Mesendoderm (in vitro differentiated cells): ENCODE results near the gene ZBTB46.

Experiments used
- DNase-seq: peaks from one replicate; pipeline ENCODE4 v3.0.0; 2013
- H2AK5ac ChIP-seq: 2 replicates; pipeline ENCODE4 v1.6.1; 2013; ENCODE audit warnings: low read length, inconsistent platforms
- H2BK120ac ChIP-seq: 2 replicates; pipeline ENCODE4 v1.6.1; 2013; ENCODE audit warnings: low read depth, mild to moderate bottlenecking, low read length, moderate library complexity, mixed read lengths
- H2BK15ac ChIP-seq: replicated peaks from 2 replicates; pipeline ENCODE4 v1.6.1; 2013; ENCODE audit warnings: low read depth, mild to moderate bottlenecking, moderate library complexity
- H2BK5ac ChIP-seq: 2 replicates; pipeline ENCODE4 v1.6.1; 2013; ENCODE audit warnings: low read length, inconsistent platforms
- H3K18ac ChIP-seq: 2 replicates; pipeline ENCODE4 v1.6.1; 2013; ENCODE audit warnings: mild to moderate bottlenecking, low read length, mixed read lengths
- H3K23ac ChIP-seq: one replicate; pipeline ENCODE4 v1.6.1; 2013; ENCODE audit warnings: low read length
- H3K27ac ChIP-seq: 2 replicates; pipeline ENCODE4 v1.5.1; 2013; ENCODE audit warnings: low read depth, mild to moderate bottlenecking, inconsistent platforms, low read length, moderate library complexity
- H3K27me3 ChIP-seq: 2 replicates; pipeline ENCODE4 v1.6.1; 2013; ENCODE audit warnings: low read length, control low read depth, mild to moderate bottlenecking, inconsistent platforms; ENCODE audit not compliant: insufficient read depth, poor library complexity
- H3K36me3 ChIP-seq: 2 replicates; pipeline ENCODE4 v1.6.1; 2013; ENCODE audit warnings: low read length, inconsistent platforms; ENCODE audit not compliant: control insufficient read depth, insufficient read depth
- H3K4ac ChIP-seq: one replicate; pipeline ENCODE4 v1.6.1; 2013; ENCODE audit warnings: low read depth, mild to moderate bottlenecking, low read length, moderate library complexity
- H3K4me1 ChIP-seq: 2 replicates; pipeline ENCODE4 v1.6.1; 2013; ENCODE audit warnings: low read depth, low read length, inconsistent platforms; ENCODE audit not compliant: control insufficient read depth
- H3K4me2 ChIP-seq: 2 replicates; pipeline ENCODE4 v1.6.1; 2013; ENCODE audit warnings: low read length
- H3K4me3 ChIP-seq: 2 replicates; pipeline ENCODE4 v1.5.1; 2013; ENCODE audit warnings: mild to moderate bottlenecking, low read length
- H3K56ac ChIP-seq: one replicate; pipeline ENCODE4 v1.6.1; 2013; ENCODE audit warnings: low read length
- H3K79me1 ChIP-seq: 2 replicates; pipeline ENCODE4 v1.6.1; 2013; ENCODE audit warnings: low read length, inconsistent platforms
- H3K79me2 ChIP-seq: 2 replicates; pipeline ENCODE4 v1.6.1; 2013; ENCODE audit warnings: mild to moderate bottlenecking, low read length; ENCODE audit not compliant: control insufficient read depth, insufficient read depth
- H3K9ac ChIP-seq: 2 replicates; pipeline ENCODE4 v1.6.1; 2013; ENCODE audit warnings: low read length, inconsistent platforms
- H4K5ac ChIP-seq: one replicate; pipeline ENCODE4 v1.6.1; 2013; ENCODE audit warnings: low read length
- H4K8ac ChIP-seq: one replicate; pipeline ENCODE4 v1.6.1; 2013; ENCODE audit warnings: low read depth, mild to moderate bottlenecking, control low read depth, low read length, moderate library complexity
- WGBS: extraction: QIAGEN DNeasy Blood & Tissue Kit; methylation state at CpG from one replicate; pipeline ENCODE4 v1.1.7; 2013; ENCODE audit warnings: low lambda C conversion rate, missing lambda C conversion rate; ENCODE audit not compliant: insufficient coverage; ENCODE audit errors: extremely low coverage; 5-methylcytosine and 5-hydroxymethylcytosine counted together

The ZBTB46 gene

GRCh38 chr20:63831646-63831992, 555 bp upstream of the ZBTB46 start:
- H4K5ac ChIP-seq: no peak overlapping the region
- no peak overlapping the region for H2BK15ac ChIP-seq
- H3K18ac ChIP-seq: peak overlapping the region; percentile 70
- H3K4me2 ChIP-seq: peak overlapping the region; percentile 84
- peaks cover 23% of the 10 kb centered on the region for H3K79me2 ChIP-seq
- peak overlapping the region; percentile 43 for H3K4ac ChIP-seq
- no peak overlapping the region for H3K23ac ChIP-seq
- no peak for DNase-seq
- peaks cover 9% of the 10 kb centered on the region for H3K4me1 ChIP-seq
- peak overlapping the region; percentile 68 for H3K9ac ChIP-seq
- peak overlapping the region; percentile 44 for H3K4me3 ChIP-seq
- no peaks in the 10 kb centered on the region for H3K27me3 ChIP-seq
- H2BK120ac ChIP-seq: no peak overlapping the region
- peaks cover 12% of the 10 kb centered on the region for H3K79me1 ChIP-seq
- no peak overlapping the region for H4K8ac ChIP-seq
- no CpG with 5 or more reads among the region's 55 CpGs for WGBS
- H2BK5ac ChIP-seq: no peak overlapping the region
- H3K27ac ChIP-seq: no peak overlapping the region
- H3K56ac ChIP-seq: peak overlapping the region; percentile 74
- no peaks in the 10 kb centered on the region for H3K36me3 ChIP-seq
- H2AK5ac ChIP-seq: no peak overlapping the region

GRCh38 chr20:63829945-63830835, 874 bp downstream of the ZBTB46 start:
- no peak overlapping the region for H4K5ac ChIP-seq
- peak overlapping the region; percentile 49 for H3K4me3 ChIP-seq
- H4K8ac ChIP-seq: no peak overlapping the region
- H3K79me1 ChIP-seq: peaks cover 14% of the 10 kb centered on the region
- no peak overlapping the region for H3K23ac ChIP-seq
- whole genome bisulfite sequencing: no CpG with 5 or more reads among the region's 99 CpGs
- H3K56ac ChIP-seq: peak overlapping the region; percentile 61
- H3K27me3 ChIP-seq: no peaks in the 10 kb centered on the region
- no peak overlapping the region for H3K27ac ChIP-seq
- no peaks in the 10 kb centered on the region for H3K36me3 ChIP-seq
- no peak overlapping the region for H2AK5ac ChIP-seq
- peak overlapping the region; percentile 39 for H2BK120ac ChIP-seq
- DNase-seq: peak; percentile 61
- H2BK5ac ChIP-seq: no peak overlapping the region
- H3K4me2 ChIP-seq: peak overlapping the region; percentile 59
- peak overlapping the region; percentile 60 for H3K9ac ChIP-seq
- peak overlapping the region; percentile 51 for H3K18ac ChIP-seq
- peak overlapping the region; percentile 8 for H3K4ac ChIP-seq
- H3K4me1 ChIP-seq: peaks cover 6% of the 10 kb centered on the region
- H3K79me2 ChIP-seq: peaks cover 30% of the 10 kb centered on the region
- no peak overlapping the region for H2BK15ac ChIP-seq

GRCh38 chr20:63829603-63829944, 1.5 kb downstream of the ZBTB46 start:
- Histone ChIP-seq H3K79me1 (peaks cover 14% of the 10 kb centered on the region), H2AK5ac (no peak overlapping the region), H3K23ac (no peak overlapping the region), H3K79me2 (peaks cover 30% of the 10 kb centered on the region), H2BK15ac (no peak overlapping the region), H3K18ac (no peak overlapping the region), H3K4me1 (peaks cover 5% of the 10 kb centered on the region), H3K56ac (peak overlapping the region; percentile 65), H3K9ac (peak overlapping the region; percentile 57), H3K36me3 (no peaks in the 10 kb centered on the region), H4K8ac (no peak overlapping the region), H3K4me3 (peak overlapping the region; percentile 35), H3K27me3 (no peaks in the 10 kb centered on the region), H4K5ac (no peak overlapping the region), H3K4me2 (peak overlapping the region; percentile 59), H2BK120ac (no peak overlapping the region), H3K27ac (no peak overlapping the region), H2BK5ac (no peak overlapping the region), H3K4ac (no peak overlapping the region)
- no peak for DNase-seq
- no CpG with 5 or more reads among the region's 10 CpGs for WGBS

DNA sequence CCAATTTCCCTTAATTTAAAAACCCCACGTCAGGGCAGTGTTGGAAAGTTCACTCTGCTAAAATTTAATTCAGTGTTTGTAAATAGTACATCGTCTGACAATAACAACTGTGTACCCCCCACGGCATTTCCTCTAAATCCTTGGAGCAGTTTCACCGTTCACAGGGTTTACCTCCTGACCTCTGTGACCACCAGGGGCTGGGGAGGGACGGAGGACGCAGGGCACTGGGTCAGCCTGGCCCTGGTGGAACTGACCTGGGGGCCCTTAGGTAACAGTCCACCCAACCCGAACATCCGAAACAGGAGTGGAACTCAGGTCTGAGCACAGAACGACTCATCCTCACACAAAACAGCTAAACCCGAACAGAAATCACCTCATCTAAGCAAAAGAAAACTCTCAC, 2.1 kb downstream of the ZBTB46 start:
- H3K9ac ChIP-seq: peak overlapping the region; percentile 50
- H3K4ac ChIP-seq: no peak overlapping the region
- no peaks in the 10 kb centered on the region for H3K36me3 ChIP-seq
- H3K4me3 ChIP-seq: no peak overlapping the region
- no peak overlapping the region for H3K4me2 ChIP-seq
- H3K4me1 ChIP-seq: peaks cover 4% of the 10 kb centered on the region
- no peak overlapping the region for H2BK5ac ChIP-seq
- H3K56ac ChIP-seq: peak overlapping the region; percentile 38
- no peak overlapping the region for H2BK15ac ChIP-seq
- no peak overlapping the region for H2BK120ac ChIP-seq
- no peak overlapping the region for H3K18ac ChIP-seq
- no peak for DNase-seq
- no CpG with 5 or more reads among the region's 10 CpGs for WGBS
- peaks cover 14% of the 10 kb centered on the region for H3K79me1 ChIP-seq
- no peaks in the 10 kb centered on the region for H3K27me3 ChIP-seq
- no peak overlapping the region for H3K27ac ChIP-seq
- H4K8ac ChIP-seq: no peak overlapping the region
- H3K23ac ChIP-seq: no peak overlapping the region
- peaks cover 35% of the 10 kb centered on the region for H3K79me2 ChIP-seq
- H4K5ac ChIP-seq: no peak overlapping the region
- H2AK5ac ChIP-seq: no peak overlapping the region

DNA sequence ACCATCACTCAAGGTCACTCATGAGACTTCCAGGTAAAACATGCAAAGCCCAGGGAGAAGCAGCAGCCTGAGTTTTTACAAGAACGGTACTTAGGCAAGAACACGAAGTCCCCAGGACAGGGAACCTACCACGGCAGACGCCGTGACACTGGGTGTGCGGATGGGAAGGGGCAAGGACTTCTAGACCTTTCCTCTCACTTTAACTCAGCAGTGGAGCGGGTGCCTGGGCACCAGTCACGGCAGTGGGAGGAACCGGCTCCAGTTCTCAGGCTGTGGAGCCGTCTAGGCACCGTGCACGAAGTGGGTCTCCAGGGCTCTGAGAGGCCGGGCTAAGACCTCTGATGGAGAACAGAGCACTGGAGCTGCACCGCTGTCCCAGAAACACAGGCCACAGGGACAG, 2.5 kb downstream of the ZBTB46 start:
- Histone ChIP-seq H2AK5ac (no peak overlapping the region), H3K79me1 (peaks cover 14% of the 10 kb centered on the region), H4K5ac (no peak overlapping the region), H2BK15ac (no peak overlapping the region), H3K4me3 (no peak overlapping the region), H4K8ac (no peak overlapping the region), H3K36me3 (no peaks in the 10 kb centered on the region), H2BK5ac (no peak overlapping the region), H3K79me2 (peaks cover 37% of the 10 kb centered on the region), H3K9ac (no peak overlapping the region), H3K23ac (no peak overlapping the region), H3K18ac (no peak overlapping the region), H3K4me1 (peaks cover 4% of the 10 kb centered on the region), H3K4me2 (no peak overlapping the region), H3K27me3 (no peaks in the 10 kb centered on the region), H3K4ac (no peak overlapping the region), H3K56ac (no peak overlapping the region), H2BK120ac (no peak overlapping the region), H3K27ac (no peak overlapping the region)
- DNase-seq: no peak
- no CpG with 5 or more reads among the region's 14 CpGs for WGBS

- H4K5ac ChIP-seq: no peak overlapping the region
These were observed 2.9 kb downstream of the ZBTB46 start for GRCh38 chr20:63828124-63828523.

More at GRCh38 chr20:63828124-63828523, 2.9 kb downstream of the ZBTB46 start:
- Histone ChIP-seq H2BK120ac (no peak overlapping the region), H3K9ac (no peak overlapping the region), H4K8ac (no peak overlapping the region), H3K4me2 (no peak overlapping the region), H2BK15ac (no peak overlapping the region), H3K23ac (no peak overlapping the region), H3K79me1 (peaks cover 14% of the 10 kb centered on the region), H3K4me1 (peaks cover 4% of the 10 kb centered on the region), H3K27me3 (no peaks in the 10 kb centered on the region), H3K18ac (no peak overlapping the region), H3K79me2 (peaks cover 37% of the 10 kb centered on the region), H3K56ac (no peak overlapping the region), H3K4me3 (no peak overlapping the region), H2BK5ac (no peak overlapping the region), H3K4ac (no peak overlapping the region), H3K27ac (no peak overlapping the region), H3K36me3 (no peaks in the 10 kb centered on the region), H2AK5ac (no peak overlapping the region)
- no peak for DNase-seq
- no CpG with 5 or more reads among the region's 8 CpGs for WGBS
